Measurements from ENCODE around the gene ACER2. TPM values are rescaled to one million over a fixed set of nuclear protein-coding genes. Genes with fewer than 3 reads are reported as not detected.

Gene ACER2
- total and polyA plus RNA-seq, 5 experiments from 2014 or later, result 0.51 to 5.5 (median 1.2) TPM

GRCh38 chr9:19496321-19497050 is 87.7 kb downstream of the ACER2 start:
- POLR2A ChIA-PET, result no interaction called here
- Mint-ChIP-seq H3K27me3 (peaks cover 7 to 14% (median 11%) of the 10 kb centered on the region in 5 donors), H3K4me1 (peaks cover 5 to 13% (median 8%) of the 10 kb centered on the region in 4 donors), H3K36me3 (peaks cover 0 to 8% (median 0%) of the 10 kb centered on the region in 3 donors), H3K27ac (no peak overlapping the region), H3K9me3 (peaks cover 0 to 7% (median 0%) of the 10 kb centered on the region in 9 donors), H3K4me3 (no peak overlapping the region)
- no peak for DNase-seq
- ATAC-seq, result no peak

- H3K27me3 Mint-ChIP-seq, result peaks cover 7 to 14% (median 13%) of the 10 kb centered on the region in 5 donors
- no peak for DNase-seq
- no peak overlapping the region for H3K4me3 Mint-ChIP-seq
- POLR2A ChIA-PET, result no interaction called here
- H3K27ac Mint-ChIP-seq, result no peak overlapping the region
- peaks cover 5 to 13% (median 8%) of the 10 kb centered on the region in 4 donors for H3K4me1 Mint-ChIP-seq
- H3K36me3 Mint-ChIP-seq, result peaks cover 0 to 8% (median 4%) of the 10 kb centered on the region in 3 donors
- H3K9me3 Mint-ChIP-seq, result peaks cover 0 to 7% (median 0%) of the 10 kb centered on the region in 9 donors
- no peak for ATAC-seq
Measured at GRCh38 chr9:19497276-19497675, 88.5 kb downstream of the ACER2 start.

- POLR2A ChIA-PET, result no interaction called here
- no peak overlapping the region for H3K4me3 Mint-ChIP-seq
- DNase-seq (no peak), ATAC-seq (no peak)
- H3K4me1 Mint-ChIP-seq, result peaks cover 3 to 11% (median 7%) of the 10 kb centered on the region in 4 donors
- peaks cover 0 to 7% (median 0%) of the 10 kb centered on the region in 9 donors for H3K9me3 Mint-ChIP-seq
- H3K27me3 Mint-ChIP-seq, result peaks cover 5 to 14% (median 7%) of the 10 kb centered on the region in 5 donors
- no peak overlapping the region for H3K27ac Mint-ChIP-seq
- H3K36me3 Mint-ChIP-seq, result peaks cover 0 to 8% (median 4%) of the 10 kb centered on the region in 3 donors
Measured at GRCh38 chr9:19498015-19498414, 89.2 kb downstream of the ACER2 start.

Other genes with a start within 250 kb of the ACER2 start
- 10 to 100 TPM; 72.6 to 74.4 TPM for gene DENND4C, start 178.3 kb upstream of the ACER2 start, total RNA-seq
- 10 to 100 TPM; 31.0 to 40.2 (median 35.1) TPM for gene DENND4C, start 178.3 kb upstream of the ACER2 start, polyA plus RNA-seq
- 1,000 to 10,000 TPM; 4,259 to 4,314 TPM for gene RPS6, start 28.8 kb upstream of the ACER2 start, total RNA-seq
- 1,000 to 10,000 TPM; 3,702 to 4,381 (median 4,381) TPM for gene RPS6, start 28.8 kb upstream of the ACER2 start, polyA plus RNA-seq